Psoas muscle (tissue), 8 donors: ENCODE results near the gene THAP5. TPM values are rescaled to one million over a fixed set of nuclear protein-coding genes. Genes with fewer than 3 reads are reported as not detected.

Source experiments
- ATAC-seq, 4 donors: fragments of 200-7000 bp; cut with Tn5 transposase; one replicate each; pipeline ENCODE4 v1.9.1; 2020; ENCODE audit warnings: moderate library complexity in 3 of 4, mild to moderate bottlenecking in 2 of 4
- DNase-seq, 2 donors: peaks; one replicate each; pipeline ENCODE4 v3.0.0-alpha.2; 2020
- H3K27ac ChIP-seq: fragments of 200-600 bp; one replicate; pipeline ENCODE4 v1.8.0; 2022
- H3K27me3 ChIP-seq, 3 donors: fragments of 200-600 bp in 1 of 3; one replicate each; pipeline versions ENCODE4 v1.6.1 to v1.8.0; 2013 to 2022; ENCODE audit warnings: low read length in 2 of 3, mild to moderate bottlenecking in 2 of 3, moderate library complexity in 1 of 3; ENCODE audit not compliant: insufficient read depth in 3 of 3
- H3K36me3 ChIP-seq, 2 donors: fragments of 200-600 bp in 1 of 2; one replicate each; pipeline versions ENCODE4 v1.6.1 to v1.8.0; 2013 to 2022; ENCODE audit warnings: low read depth in 1 of 2, mild to moderate bottlenecking in 1 of 2, moderate library complexity in 1 of 2; ENCODE audit not compliant: insufficient read depth in 1 of 2
- H3K4me1 ChIP-seq: fragments of 200-600 bp; one replicate; pipeline ENCODE4 v1.8.0; 2022
- H3K4me3 ChIP-seq: fragments of 200-600 bp; one replicate; pipeline ENCODE4 v1.8.0; 2022; ENCODE audit warnings: mild to moderate bottlenecking
- H3K9me3 ChIP-seq: fragments of 200-600 bp; one replicate; pipeline ENCODE4 v1.8.0; 2022
- WGBS, 3 donors: extraction: QIAGEN DNeasy Blood & Tissue Kit; methylation state at CpG; one replicate each; pipeline versions ENCODE4 v1.1.6 to v1.1.7; 2013; 5-methylcytosine and 5-hydroxymethylcytosine counted together
- intact Hi-C, 2 donors: fragments of 100-400 bp; cut with DNase I; formaldehyde crosslinking; loops; one replicate each; pipeline versions ENCODE4 v1.11.0 to v1.14.2; 2022
- polyA plus RNA-seq, 3 donors: library from polyadenylated mRNA; stranded (reverse); fragments of 200-250 nt; gene quantifications; one replicate each; pipeline ENCODE4 v1.2.3, GENCODE V29; 2013
- total RNA-seq, 4 donors: library from RNA; stranded (reverse); fragmentation: NEBNext Ultra II Directional in 2 of 4; extraction: Animal tissue kit (Norgen Biotek cat#: 25700) in 2 of 4; gene quantifications; one replicate each; pipeline versions ENCODE4 v1.2.1 to v1.2.4, GENCODE V29; 2021 to 2023
- TF ChIP-seq, protein P1 (sequence below): fragments of 200-600 bp; IDR thresholded peaks from one replicate; pipeline ENCODE4 v1.8.0; 2022; ENCODE audit warnings: antibody characterized with exemption
- donor health status: healthy with polysubstance abuse.
- donor health status: DM: no; HTN: no; CAD: no; lungs with moderate emphysema.
- donor health status: Bipolar disorder and iron deficiency.
- donor health status: healthy.
- donor health status: DM: yes; HTN: yes; CAD: no.
- donor health status: DM: no; HTN: no; CAD: no.
- donor health status: DM: no; HTN: no; CAD: no.
- donor health status: DM: yes; HTN: yes; CAD: no.

Gene THAP5
- total and polyA plus RNA-seq, 7 donors, result 10.2 to 40.3 (median 26.0) TPM

GRCh38 chr7:108522780-108523179 lies 46.7 kb downstream of the THAP5 start:
- H3K27ac ChIP-seq, result peak overlapping the region; percentile 98

DNA sequence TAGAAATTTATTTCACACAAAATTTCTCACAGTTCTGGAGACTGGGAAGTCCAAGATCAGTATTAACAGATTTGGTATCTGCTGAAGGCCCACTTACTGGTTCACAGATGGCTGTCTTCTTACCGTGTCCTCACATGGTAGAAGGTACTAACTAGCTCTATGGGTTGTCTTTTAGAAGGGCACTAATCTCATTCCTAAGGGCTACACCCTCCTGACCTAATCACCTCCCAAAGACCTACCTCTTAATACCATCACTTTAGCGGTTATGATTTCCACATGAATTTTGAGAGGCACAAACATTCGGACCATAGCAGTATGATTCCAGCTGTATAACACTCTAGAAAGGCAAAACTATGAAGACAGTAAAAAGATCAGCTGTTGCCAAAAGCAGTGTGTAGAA lies 51.6 kb downstream of the THAP5 start:
- H3K4me1 ChIP-seq, result peaks cover 17% of the 10 kb centered on the region
- peaks cover 2 to 58% of the 10 kb centered on the region in 2 donors for H3K36me3 ChIP-seq
- no peak for DNase-seq

More at GRCh38 chr7:108522780-108523179, 46.7 kb downstream of the THAP5 start:
- peaks cover 39% of the 10 kb centered on the region for H3K4me1 ChIP-seq
- intact Hi-C loops, result no loop called here
- H3K27me3 ChIP-seq, result no peaks in the 10 kb centered on the region
- DNase-seq (no peak), ATAC-seq (no peak)
- H3K36me3 ChIP-seq, result peaks cover 2 to 24% of the 10 kb centered on the region in 2 donors
- TF ChIP-seq, protein P1, sequence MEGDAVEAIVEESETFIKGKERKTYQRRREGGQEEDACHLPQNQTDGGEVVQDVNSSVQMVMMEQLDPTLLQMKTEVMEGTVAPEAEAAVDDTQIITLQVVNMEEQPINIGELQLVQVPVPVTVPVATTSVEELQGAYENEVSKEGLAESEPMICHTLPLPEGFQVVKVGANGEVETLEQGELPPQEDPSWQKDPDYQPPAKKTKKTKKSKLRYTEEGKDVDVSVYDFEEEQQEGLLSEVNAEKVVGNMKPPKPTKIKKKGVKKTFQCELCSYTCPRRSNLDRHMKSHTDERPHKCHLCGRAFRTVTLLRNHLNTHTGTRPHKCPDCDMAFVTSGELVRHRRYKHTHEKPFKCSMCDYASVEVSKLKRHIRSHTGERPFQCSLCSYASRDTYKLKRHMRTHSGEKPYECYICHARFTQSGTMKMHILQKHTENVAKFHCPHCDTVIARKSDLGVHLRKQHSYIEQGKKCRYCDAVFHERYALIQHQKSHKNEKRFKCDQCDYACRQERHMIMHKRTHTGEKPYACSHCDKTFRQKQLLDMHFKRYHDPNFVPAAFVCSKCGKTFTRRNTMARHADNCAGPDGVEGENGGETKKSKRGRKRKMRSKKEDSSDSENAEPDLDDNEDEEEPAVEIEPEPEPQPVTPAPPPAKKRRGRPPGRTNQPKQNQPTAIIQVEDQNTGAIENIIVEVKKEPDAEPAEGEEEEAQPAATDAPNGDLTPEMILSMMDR, result no peak
- WGBS, 3 donors, result 86 to 92% (median 87%) methylated on average over 2 of the region's 2 CpGs
- H3K4me3 ChIP-seq, result no peak overlapping the region
- no peaks in the 10 kb centered on the region for H3K9me3 ChIP-seq

GRCh38 chr7:108515630-108516029 lies 53.9 kb downstream of the THAP5 start:
- 84 to 90% (median 86%) methylated on average over 2 of the region's 2 CpGs for WGBS, 3 donors

More for the DNA sequence above, 51.6 kb downstream of the THAP5 start:
- TF ChIP-seq, protein P1, result no peak
- Histone ChIP-seq H3K9me3 (no peaks in the 10 kb centered on the region), H3K27ac (no peak overlapping the region), H3K27me3 (no peaks in the 10 kb centered on the region), H3K4me3 (no peak overlapping the region)
- ATAC-seq, result no peak
- intact Hi-C loops, result no loop called here
- WGBS, 3 donors, result 97 to 100% (median 99%) methylated on average over 3 of the region's 3 CpGs

DNA sequence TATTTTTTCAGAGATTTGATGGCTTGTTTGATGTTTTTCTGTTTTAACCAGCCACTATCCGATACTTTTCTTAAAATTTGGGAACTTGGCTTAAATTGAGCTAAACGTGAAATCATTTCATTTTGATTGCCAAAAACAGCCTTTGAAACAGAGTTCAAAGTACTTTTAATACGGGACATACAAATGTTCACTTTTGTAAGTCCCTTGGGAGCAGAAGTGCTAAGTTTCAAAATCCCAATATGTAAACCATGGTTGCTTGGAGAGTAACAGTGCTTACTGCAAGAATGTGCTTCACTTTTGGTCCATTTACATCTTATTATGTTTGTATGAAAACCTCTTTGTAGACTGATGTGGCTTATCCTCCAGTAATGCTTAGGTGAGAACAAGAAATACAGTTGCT lies 54.5 kb downstream of the THAP5 start:
- no peak for ATAC-seq
- intact Hi-C loops, result no loop called here
- H3K36me3 ChIP-seq, result peaks cover 2 to 76% of the 10 kb centered on the region in 2 donors
- 44 to 58% (median 47%) methylated on average over 3 of the region's 3 CpGs for WGBS, 3 donors
- H3K4me1 ChIP-seq, result no peaks in the 10 kb centered on the region
- no peak for DNase-seq
- H3K27me3 ChIP-seq, result no peaks in the 10 kb centered on the region
- no peak overlapping the region for H3K4me3 ChIP-seq
- no peaks in the 10 kb centered on the region for H3K9me3 ChIP-seq
- H3K27ac ChIP-seq, result no peak overlapping the region
- TF ChIP-seq, protein P1, result no peak

More at GRCh38 chr7:108515630-108516029, 53.9 kb downstream of the THAP5 start:
- H3K27me3 ChIP-seq, result no peaks in the 10 kb centered on the region
- H3K4me1 ChIP-seq, result peaks cover 3% of the 10 kb centered on the region
- peaks cover 2 to 75% of the 10 kb centered on the region in 2 donors for H3K36me3 ChIP-seq
- H3K27ac ChIP-seq, result no peak overlapping the region
- TF ChIP-seq, protein P1, result no peak
- intact Hi-C loops, result no loop called here
- no peaks in the 10 kb centered on the region for H3K9me3 ChIP-seq
- no peak for ATAC-seq
- DNase-seq, result no peak
- H3K4me3 ChIP-seq, result no peak overlapping the region

Other genes with a start within 250 kb of the THAP5 start
- gene NRCAM, start 113.3 kb downstream of the THAP5 start, total RNA-seq, result 1 to 10 TPM in 2 of 4 donors, under 1 TPM in 2; 0.21 to 1.1 (median 0.64) TPM
- gene NRCAM, start 113.3 kb downstream of the THAP5 start, polyA plus RNA-seq, result 1 to 10 TPM in 1 of 3 donors, under 1 TPM in 2; 0.06 to 1.8 (median 0.55) TPM
- 100 to 1,000 TPM in 1 of 4 donors, 10 to 100 TPM in 3; 30.3 to 103 (median 58.9) TPM for gene PNPLA8, start 43.6 kb downstream of the THAP5 start, total RNA-seq
- gene PNPLA8, start 43.6 kb downstream of the THAP5 start, polyA plus RNA-seq, result 10 to 100 TPM; 60.1 to 94.0 (median 65.6) TPM
- gene DNAJB9, start 168 bp upstream of the THAP5 start, total RNA-seq, result 10 to 100 TPM; 25.5 to 33.8 (median 29.1) TPM
- 10 to 100 TPM; 48.5 to 55.0 (median 52.7) TPM for gene DNAJB9, start 168 bp upstream of the THAP5 start, polyA plus RNA-seq